Aorta (tissue), 5 donors: ENCODE data around the gene TICRR. TPM values are rescaled to one million over a fixed set of nuclear protein-coding genes. Genes with fewer than 3 reads are reported as not detected.
A peak's percentile ranks its signal among the peaks of the same experiment; 100 is the strongest.

Experiments used
- ATAC-seq: fragments of 200-7000 bp; cut with Tn5 transposase; one replicate; pipeline ENCODE4 v1.9.1; 2022; ENCODE audit warnings: moderate library complexity; ENCODE audit not compliant: low FRiP score
- DNase-seq, 2 donors: peaks; one replicate each; pipeline ENCODE4 v3.0.0-alpha.2; 2020
- H3K27ac ChIP-seq, 2 donors: one replicate each; pipeline ENCODE4 v1.5.1; 2013; ENCODE audit warnings: low read length in 2 of 2, mild to moderate bottlenecking in 2 of 2, moderate library complexity in 2 of 2, control low read depth in 1 of 2, inconsistent platforms in 1 of 2, low read depth in 1 of 2
- H3K27me3 ChIP-seq, 2 donors: one replicate each; pipeline ENCODE4 v1.6.1; 2013; ENCODE audit warnings: control low read depth in 1 of 2, low read length in 1 of 2, mild to moderate bottlenecking in 1 of 2, moderate library complexity in 1 of 2; ENCODE audit not compliant: insufficient read depth in 2 of 2, control insufficient read depth in 1 of 2
- H3K36me3 ChIP-seq, 2 donors: one replicate each; pipeline ENCODE4 v1.6.1; 2013; ENCODE audit warnings: control low read depth in 1 of 2, low read length in 1 of 2, mild to moderate bottlenecking in 1 of 2; ENCODE audit not compliant: insufficient read depth in 2 of 2, control insufficient read depth in 1 of 2
- H3K4me1 ChIP-seq, 2 donors: one replicate each; pipeline ENCODE4 v1.6.1; 2013; ENCODE audit warnings: low read length in 2 of 2, control low read depth in 1 of 2, mild to moderate bottlenecking in 1 of 2, moderate library complexity in 1 of 2; ENCODE audit not compliant: insufficient read depth in 2 of 2, control insufficient read depth in 1 of 2
- H3K4me3 ChIP-seq, 2 donors: one replicate each; pipeline ENCODE4 v1.5.1; 2013; ENCODE audit warnings: low read length in 2 of 2, control low read depth in 1 of 2, mild to moderate bottlenecking in 1 of 2
- H3K9me3 ChIP-seq: one replicate; pipeline ENCODE4 v1.6.1; 2013; ENCODE audit warnings: mild to moderate bottlenecking, low read length; ENCODE audit not compliant: control insufficient read depth
- WGBS, 2 donors: extraction: QIAGEN DNeasy Blood & Tissue Kit; methylation state at CpG; one replicate each; pipeline ENCODE4 v1.1.7; 2013; 5-methylcytosine and 5-hydroxymethylcytosine counted together
- intact Hi-C, 2 donors: fragments of 100-400 bp; cut with DNase I; formaldehyde crosslinking; loops; one replicate each; pipeline versions ENCODE4 v1.14.2 to v1.15.0; 2022
- polyA plus RNA-seq, 2 donors: library from polyadenylated mRNA; stranded (reverse); fragments of 200-250 nt; gene quantifications; one replicate each; pipeline ENCODE4 v1.2.3, GENCODE V29; 2013
- total RNA-seq, 2 donors: library from RNA; stranded (reverse); fragmentation: NEBNext Ultra II Directional; extraction: Animal tissue kit (Norgen Biotek cat#: 25700); gene quantifications; one replicate each; pipeline ENCODE4 v1.2.1, GENCODE V29; 2021
- donor health status: healthy with polysubstance abuse.
- donor health status: Bipolar disorder and iron deficiency.
- donor health status: DM: no; HTN: no; CAD: no.
- donor health status: DM: no; HTN: no; CAD: no.
- donor health status: DM: yes; HTN: yes; CAD: no.

The TICRR gene
- total and polyA plus RNA-seq, 4 donors = 0.03 to 0.60 (median 0.16) TPM; not detected in 1

DNA sequence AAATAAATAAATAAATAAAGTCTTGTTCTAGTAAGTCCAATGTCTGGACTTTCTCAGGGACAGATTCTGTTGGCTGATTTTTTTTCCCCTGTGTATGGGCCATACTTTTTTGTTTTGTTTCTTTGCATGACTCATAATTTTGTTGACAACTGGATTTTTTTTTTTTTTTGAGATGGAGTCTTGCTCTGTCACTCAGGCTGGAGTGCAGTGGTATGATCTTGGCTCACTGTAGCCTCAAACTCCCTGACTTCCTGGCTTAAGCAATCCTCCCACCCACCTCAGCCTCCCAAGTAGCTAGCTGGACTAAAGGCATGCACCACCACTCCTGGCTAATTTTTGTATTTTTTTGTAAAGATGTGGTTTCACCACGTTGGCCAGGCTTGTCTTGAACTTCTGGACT is 38.9 kb downstream of the TICRR start:
- Histone ChIP-seq H3K27ac (no peak overlapping the region), H3K4me3 (no peak overlapping the region), H3K27me3 (no peaks in the 10 kb centered on the region), H3K9me3 (peaks cover 2% of the 10 kb centered on the region), H3K4me1 (no peaks in the 10 kb centered on the region), H3K36me3 (no peaks in the 10 kb centered on the region)
- WGBS, 2 donors = 90 to 96% methylated on average over 1 of the region's 1 CpG
- no peak for ATAC-seq
- no peak for DNase-seq
- intact Hi-C loops = no loop called here

DNA sequence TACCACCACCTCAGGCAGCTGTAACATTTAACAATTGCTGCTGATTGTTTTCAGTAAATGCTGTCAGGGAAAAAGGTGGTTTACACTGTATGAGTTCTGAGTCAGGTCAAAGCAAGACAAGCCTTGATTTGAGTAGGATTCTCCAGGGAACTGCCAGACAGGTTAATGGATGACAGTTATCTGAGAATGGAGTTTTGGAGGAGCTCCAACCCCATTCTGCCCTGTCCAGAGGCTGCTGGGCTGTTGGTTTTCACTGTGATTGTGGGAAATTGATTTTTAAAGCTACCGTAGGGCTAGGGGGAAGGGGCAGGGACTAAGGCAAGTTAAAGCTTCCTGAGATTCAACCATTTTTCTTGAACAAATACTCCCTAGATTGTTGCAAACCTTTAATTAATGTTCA is 39.9 kb downstream of the TICRR start:
- Histone ChIP-seq H3K27me3 (no peaks in the 10 kb centered on the region), H3K27ac (no peak overlapping the region), H3K36me3 (no peaks in the 10 kb centered on the region), H3K4me3 (no peak overlapping the region), H3K9me3 (peaks cover 2% of the 10 kb centered on the region), H3K4me1 (no peaks in the 10 kb centered on the region)
- 47 to 59% methylated on average over 1 of the region's 1 CpG for WGBS, 2 donors
- ATAC-seq (no peak), DNase-seq (no peak)
- intact Hi-C loops = no loop called here

DNA sequence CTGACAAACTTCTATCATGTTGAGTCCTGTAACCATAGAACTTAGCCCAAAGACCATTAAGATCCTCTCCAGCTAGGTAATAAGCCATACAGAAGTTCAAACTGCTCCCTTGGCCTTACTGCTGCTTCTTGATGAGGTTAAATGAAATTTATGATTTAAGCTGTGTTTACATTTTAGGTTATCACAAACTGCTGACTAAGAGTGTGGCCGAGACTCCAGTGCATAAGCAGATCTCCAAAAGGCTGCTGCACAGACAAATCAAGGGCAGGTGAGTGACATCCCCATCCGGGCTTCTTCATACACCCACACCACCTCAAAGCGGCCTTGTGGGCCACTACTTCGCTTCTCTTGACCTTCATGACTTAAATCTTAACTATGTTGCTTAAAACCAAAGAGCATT is 41.0 kb downstream of the TICRR start:
- no peak for ATAC-seq
- no peak overlapping the region for H3K27ac ChIP-seq
- no peaks in the 10 kb centered on the region for H3K27me3 ChIP-seq
- DNase-seq = no peak
- 92 to 97% methylated on average over 4 of the region's 4 CpGs for whole genome bisulfite sequencing, 2 donors
- no peaks in the 10 kb centered on the region for H3K36me3 ChIP-seq
- intact Hi-C loops = no loop called here
- peaks cover 2% of the 10 kb centered on the region for H3K9me3 ChIP-seq
- no peaks in the 10 kb centered on the region for H3K4me1 ChIP-seq
- H3K4me3 ChIP-seq = no peak overlapping the region

DNA sequence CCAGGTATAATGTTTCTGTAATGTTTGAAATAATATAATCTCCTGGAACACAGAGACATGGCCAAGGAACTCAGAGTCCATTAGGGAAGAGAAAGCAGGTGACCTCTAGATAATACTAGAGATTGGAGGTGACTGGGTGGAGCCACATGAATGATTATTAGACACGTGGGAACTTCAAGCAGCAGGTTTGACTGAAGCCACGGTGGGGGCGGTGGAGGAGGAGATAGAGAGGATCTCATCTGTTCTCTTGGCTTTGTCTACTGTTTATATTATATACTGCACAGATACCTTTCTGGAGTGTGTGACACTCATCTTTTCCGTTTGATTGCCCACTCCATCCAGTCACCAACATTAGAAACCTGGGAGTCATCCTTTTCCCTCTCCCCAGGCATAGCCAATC is 46.3 kb downstream of the TICRR start:
- H3K36me3 ChIP-seq = no peaks in the 10 kb centered on the region
- H3K4me3 ChIP-seq = no peak overlapping the region
- no peak overlapping the region for H3K27ac ChIP-seq
- DNase-seq = no peak
- no peaks in the 10 kb centered on the region for H3K27me3 ChIP-seq
- intact Hi-C loops = no loop called here
- no peak for ATAC-seq
- no peaks in the 10 kb centered on the region for H3K9me3 ChIP-seq
- H3K4me1 ChIP-seq = peaks cover 0 to 4% of the 10 kb centered on the region in 2 donors
- WGBS, 2 donors = 79% methylated on average over 4 of the region's 4 CpGs

DNA sequence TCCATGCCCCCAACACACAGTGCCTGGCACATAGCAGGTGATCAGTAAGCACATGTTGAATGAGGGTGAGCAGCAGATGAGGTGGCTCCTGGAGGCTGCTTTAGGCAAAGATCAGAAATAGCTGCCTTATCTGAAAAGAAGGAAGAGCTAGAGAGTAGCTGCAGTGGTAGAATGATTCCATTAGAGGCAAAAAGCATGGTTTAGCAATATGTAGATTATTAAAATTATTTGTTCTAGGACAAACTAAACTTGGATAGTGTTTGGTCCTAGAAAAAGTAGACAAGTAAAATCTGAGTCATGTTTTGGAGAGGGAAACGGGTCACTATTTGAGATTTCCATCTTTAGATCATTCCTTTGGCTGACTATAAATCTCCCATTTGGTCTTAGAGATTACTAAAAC is 47.9 kb downstream of the TICRR start:
- DNase-seq = no peak
- Histone ChIP-seq H3K27me3 (no peaks in the 10 kb centered on the region), H3K9me3 (no peaks in the 10 kb centered on the region), H3K27ac (no peak overlapping the region), H3K4me1 (peaks cover 0 to 4% of the 10 kb centered on the region in 2 donors), H3K36me3 (no peaks in the 10 kb centered on the region), H3K4me3 (no peak overlapping the region)
- ATAC-seq = peak; percentile 20
- WGBS, 2 donors = 0 to 8% methylated on average over 1 of the region's 1 CpG
- intact Hi-C loops = no loop called here

DNA sequence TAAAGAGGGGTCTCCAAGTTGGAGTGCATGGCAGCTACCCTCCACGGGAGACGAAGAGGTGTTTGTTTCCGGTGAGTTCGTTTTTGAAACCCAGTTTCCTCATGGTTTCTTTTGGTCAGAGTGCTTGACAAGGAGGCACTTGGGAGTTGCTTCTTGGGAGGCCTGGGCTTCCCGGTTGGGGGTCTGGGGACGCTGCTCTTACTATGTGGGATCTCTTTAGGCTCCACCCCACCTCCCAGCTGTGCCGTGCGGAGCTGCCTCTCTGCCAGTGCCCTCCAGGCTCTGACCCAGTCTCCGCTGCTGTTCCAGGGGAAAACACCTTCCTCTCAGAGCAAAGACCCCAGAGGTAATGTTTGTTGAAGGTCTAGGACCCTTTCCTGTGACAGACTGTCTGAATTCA is 50.4 kb downstream of the TICRR start:
- Histone ChIP-seq H3K9me3 (no peaks in the 10 kb centered on the region), H3K4me1 (peaks cover 0 to 4% of the 10 kb centered on the region in 2 donors), H3K4me3 (no peak overlapping the region), H3K36me3 (peaks cover 0 to 9% of the 10 kb centered on the region in 2 donors), H3K27me3 (no peaks in the 10 kb centered on the region), H3K27ac (no peak overlapping the region)
- intact Hi-C loops = no loop called here
- 89% methylated on average over 9 of the region's 9 CpGs for WGBS, 2 donors
- no peak for ATAC-seq
- DNase-seq = no peak

DNA sequence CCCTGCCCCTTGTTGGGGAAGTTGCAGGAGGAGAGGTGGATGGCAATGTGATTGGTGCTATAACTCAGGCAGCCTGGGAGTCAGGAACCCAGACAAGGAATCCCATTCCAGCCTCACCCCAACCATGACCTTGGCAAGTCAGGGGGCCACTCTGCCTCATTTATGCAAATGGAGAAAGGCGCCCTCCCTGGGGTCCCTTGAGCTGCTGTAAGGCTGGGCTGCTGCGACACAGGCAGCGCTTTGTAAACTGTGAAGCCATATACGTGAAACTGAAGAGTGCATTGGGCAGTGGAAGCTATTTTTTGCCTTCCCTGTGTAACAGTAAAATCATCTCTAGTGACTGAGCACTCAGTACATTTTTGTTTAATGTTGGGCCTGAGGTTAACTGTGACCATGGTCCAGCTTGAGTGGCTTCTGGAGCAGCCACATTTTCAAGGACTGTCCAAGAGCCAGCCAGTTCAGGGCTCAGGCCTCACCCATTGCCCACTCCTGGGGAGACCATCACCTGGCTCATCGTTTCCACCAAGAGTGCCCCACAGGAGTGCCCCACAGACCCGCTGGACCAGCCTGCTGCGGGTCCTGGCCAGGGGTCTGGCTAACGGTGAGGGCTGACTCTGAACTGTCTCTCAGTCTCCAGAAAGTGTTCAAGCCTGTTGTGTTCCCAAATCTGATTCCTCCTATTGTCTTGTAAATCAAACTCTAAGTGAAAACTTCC is 52.1 kb downstream of the TICRR start:
- Histone ChIP-seq H3K9me3 (no peaks in the 10 kb centered on the region), H3K27ac (no peak overlapping the region), H3K4me1 (peaks cover 0 to 4% of the 10 kb centered on the region in 2 donors), H3K36me3 (peaks cover 3 to 14% of the 10 kb centered on the region in 2 donors), H3K27me3 (no peaks in the 10 kb centered on the region), H3K4me3 (no peak overlapping the region)
- intact Hi-C loops = no loop called here
- DNase-seq (no peak), ATAC-seq (no peak)
- WGBS, 2 donors = 94 to 95% methylated on average over 8 of the region's 8 CpGs

DNA sequence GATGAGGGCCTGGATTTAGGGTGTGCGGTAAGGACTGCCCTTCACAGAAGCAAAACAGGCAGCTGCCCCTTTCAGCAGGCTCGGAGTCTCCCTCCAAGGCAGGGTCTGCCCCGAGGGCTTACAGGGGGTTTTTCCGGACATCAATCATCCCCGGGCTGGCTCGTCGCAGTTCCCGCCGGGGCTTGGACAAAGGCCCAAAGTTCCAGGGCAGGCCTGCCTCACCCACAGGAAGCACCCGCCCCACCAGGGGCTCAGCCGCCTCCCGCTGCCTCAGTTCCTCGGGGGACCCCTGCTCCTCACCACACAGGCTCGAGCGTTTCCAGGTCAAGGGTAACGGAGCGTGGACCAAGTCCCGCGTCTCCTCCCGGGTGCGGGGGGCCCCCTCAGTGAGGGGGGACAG is 53.0 kb downstream of the TICRR start:
- Histone ChIP-seq H3K36me3 (peaks cover 3 to 14% of the 10 kb centered on the region in 2 donors), H3K4me1 (peaks cover 0 to 4% of the 10 kb centered on the region in 2 donors), H3K27me3 (no peaks in the 10 kb centered on the region), H3K9me3 (no peaks in the 10 kb centered on the region), H3K27ac (no peak overlapping the region), H3K4me3 (no peak overlapping the region)
- ATAC-seq (no peak), DNase-seq (no peak)
- intact Hi-C loops = no loop called here
- 75 to 77% methylated on average over 21 of the region's 21 CpGs for whole genome bisulfite sequencing, 2 donors
